Kidney capillary endothelial cell (primary cell): ENCODE results near the gene BMP7.

ENCODE experiments used
- DNase-seq: peaks from one replicate; pipeline ENCODE4 v3.0.0-alpha.2; 2018; ENCODE audit warnings: low spot score

The BMP7 gene

GRCh38 chr20:57190536-57191264, 75.7 kb downstream of the BMP7 start:
- DNase-seq = no peak

GRCh38 chr20:57189713-57190112, 76.7 kb downstream of the BMP7 start:
- DNase-seq = no peak

GRCh38 chr20:57188576-57189079, 77.8 kb downstream of the BMP7 start:
- DNase-seq = no peak

GRCh38 chr20:57188056-57188455, 78.4 kb downstream of the BMP7 start:
- DNase-seq = no peak

- no peak for DNase-seq
These were observed 79.3 kb downstream of the BMP7 start for GRCh38 chr20:57187068-57187634.

DNA sequence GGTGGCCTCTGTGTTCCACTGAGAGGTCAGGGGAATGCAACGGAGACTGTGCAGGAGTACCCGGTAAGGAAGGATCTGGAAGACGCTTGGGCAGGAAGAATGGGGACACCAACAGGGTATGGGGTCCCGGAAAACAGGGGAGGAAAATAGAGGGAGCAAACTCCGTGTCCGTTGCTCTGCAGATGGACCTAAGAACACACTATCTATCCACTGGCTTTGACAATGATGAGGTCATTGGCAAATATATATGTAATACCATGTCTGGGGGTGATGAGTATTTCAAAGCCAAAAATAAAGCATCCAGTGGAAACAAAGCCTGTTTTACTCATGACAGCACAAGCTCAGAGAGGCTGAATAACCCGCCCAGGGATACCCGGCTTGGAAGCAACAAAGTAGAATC, 80.2 kb downstream of the BMP7 start:
- no peak for DNase-seq

GRCh38 chr20:57185188-57185743, 81.2 kb downstream of the BMP7 start:
- DNase-seq = no peak

GRCh38 chr20:57183457-57184009, 82.9 kb downstream of the BMP7 start:
- DNase-seq = no peak

GRCh38 chr20:57181639-57182038, 84.8 kb downstream of the BMP7 start:
- DNase-seq = no peak

DNA sequence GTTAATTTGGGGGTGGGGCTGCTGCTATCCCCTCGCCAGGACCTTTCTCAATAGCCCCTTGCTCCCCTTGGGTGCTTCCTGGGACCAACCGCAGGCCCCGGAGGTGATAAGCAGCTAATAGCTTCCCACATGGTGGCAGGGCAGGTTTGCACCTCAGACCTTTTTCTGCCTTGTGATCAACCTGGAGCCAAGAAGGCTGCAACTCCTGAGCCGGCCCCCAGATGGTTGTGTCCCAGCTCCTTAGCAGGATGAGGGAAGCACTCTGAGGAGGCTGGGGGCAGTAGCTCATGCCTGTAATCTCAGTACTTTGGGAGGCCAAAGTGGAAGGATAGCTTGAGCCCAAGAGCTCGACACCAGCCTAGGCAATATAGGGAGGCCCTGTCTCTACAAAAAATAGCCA, 85.5 kb downstream of the BMP7 start:
- no peak for DNase-seq

DNA sequence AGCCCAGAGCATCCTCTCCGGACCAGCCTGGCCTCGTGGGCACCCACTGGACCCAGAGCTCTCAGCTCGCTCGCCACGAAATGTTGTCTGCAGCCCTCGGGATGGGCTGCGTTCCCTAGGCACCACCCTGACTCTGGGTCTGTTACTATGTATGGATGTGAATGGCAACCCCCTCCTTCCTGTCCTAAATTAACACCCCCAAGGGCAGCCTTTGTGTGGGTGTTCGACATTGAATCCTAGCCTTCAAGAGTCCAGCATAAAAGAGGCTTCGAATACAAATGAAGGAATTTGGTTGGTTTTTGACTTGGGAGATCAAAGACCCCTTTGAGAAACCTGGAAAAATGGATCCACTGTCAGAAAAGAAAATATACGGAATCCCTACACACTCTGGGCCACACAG, 86.1 kb downstream of the BMP7 start:
- no peak for DNase-seq

DNA sequence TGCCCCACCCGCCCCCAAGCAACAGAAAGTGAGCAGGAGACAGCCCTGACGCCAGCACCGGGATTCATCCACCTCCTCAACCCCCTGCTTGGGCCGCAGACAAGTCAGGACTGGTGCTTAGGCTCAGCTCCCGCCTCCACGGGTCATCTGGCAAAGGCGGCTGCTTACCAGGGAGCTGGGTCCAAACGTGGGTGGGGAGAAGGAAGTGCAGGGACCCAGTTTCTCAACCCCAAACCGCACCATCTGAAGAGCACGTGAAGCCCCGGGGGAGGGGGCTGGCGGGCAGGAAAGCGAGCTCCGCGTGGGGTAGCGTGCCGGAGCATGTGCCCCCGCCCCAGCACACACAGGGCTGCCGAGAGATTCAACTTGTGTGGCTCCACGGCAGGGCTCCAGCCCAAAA, 87.2 kb downstream of the BMP7 start:
- DNase-seq = no peak

DNA sequence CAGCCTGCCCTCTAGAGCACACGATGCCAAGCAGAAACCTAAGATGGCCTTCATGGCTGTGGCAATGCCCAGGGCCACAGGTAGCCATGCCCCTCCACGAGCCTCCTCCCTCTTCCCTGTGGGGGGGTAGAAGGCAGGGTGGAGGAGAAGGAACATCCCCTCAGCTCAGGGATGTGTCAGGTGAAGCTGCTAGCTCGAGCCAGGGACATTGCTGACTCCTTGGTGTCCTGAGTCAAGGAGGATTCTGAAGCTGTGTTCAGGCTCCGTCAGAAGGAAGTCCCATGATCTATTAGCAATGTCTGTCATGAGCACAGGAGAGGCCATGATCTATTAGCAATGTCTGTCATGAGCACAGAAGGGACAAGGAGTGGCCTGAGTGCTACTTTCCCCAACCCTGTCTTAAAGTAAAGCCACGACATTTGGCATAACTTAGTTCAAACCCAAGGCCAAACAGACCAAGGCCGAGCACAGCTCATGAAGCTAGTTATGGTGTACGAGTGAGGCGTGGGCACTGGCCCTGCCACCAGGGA, 87.8 kb downstream of the BMP7 start:
- no peak for DNase-seq

DNA sequence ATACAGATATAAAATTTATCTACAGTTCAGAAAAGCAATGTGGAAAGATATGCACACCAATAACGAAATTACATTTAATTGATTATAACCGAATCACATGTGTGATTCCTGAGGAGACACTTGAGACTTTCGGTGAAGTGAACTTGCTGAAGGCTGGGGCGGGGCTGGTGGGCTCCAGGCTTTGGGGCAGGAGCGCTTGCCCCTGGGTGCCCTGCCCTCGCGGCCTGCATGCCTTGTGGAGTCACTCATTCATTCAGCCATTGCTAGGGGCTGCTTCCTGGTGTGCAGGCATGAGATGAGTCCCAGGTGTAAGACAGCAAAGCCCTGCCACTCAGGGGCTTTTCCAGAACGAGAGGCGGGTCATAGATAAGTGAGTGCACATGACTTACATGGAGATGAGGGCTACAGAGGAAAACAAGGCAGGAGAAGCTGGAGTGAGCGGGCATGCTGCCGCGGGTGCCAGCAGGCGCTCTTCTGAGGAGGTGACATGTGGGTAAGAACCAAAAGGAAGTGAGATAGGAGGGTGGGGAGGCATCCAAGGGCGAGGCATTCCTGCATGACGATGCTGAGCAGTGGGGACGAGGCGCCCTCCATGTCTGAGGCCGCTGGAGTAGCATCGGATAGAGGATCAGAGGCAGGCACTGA, 88.7 kb downstream of the BMP7 start:
- no peak for DNase-seq

GRCh38 chr20:57176842-57177241, 89.6 kb downstream of the BMP7 start:
- no peak for DNase-seq

- no peak for DNase-seq
These were observed 90.9 kb downstream of the BMP7 start for GRCh38 chr20:57175397-57176010.

DNA sequence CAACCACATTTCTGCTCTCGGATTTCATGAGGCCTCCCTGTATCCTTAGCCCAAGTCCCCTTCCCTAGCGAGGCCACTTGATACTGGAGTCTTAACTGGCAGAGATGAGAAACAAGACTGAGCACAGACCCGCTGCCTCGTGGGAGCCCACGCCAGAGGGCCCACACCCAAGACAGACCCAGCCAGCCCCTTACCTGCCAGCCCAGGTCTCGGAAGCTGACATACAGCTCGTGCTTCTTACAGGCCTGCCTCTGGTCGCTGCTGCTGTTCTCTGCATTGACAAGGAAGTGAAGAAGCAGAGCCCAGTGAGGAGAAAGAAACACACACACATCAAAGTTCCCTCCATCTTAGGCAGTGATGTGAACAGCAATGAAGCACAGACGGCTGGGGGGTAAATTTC, 91.7 kb downstream of the BMP7 start:
- no peak for DNase-seq

DNA sequence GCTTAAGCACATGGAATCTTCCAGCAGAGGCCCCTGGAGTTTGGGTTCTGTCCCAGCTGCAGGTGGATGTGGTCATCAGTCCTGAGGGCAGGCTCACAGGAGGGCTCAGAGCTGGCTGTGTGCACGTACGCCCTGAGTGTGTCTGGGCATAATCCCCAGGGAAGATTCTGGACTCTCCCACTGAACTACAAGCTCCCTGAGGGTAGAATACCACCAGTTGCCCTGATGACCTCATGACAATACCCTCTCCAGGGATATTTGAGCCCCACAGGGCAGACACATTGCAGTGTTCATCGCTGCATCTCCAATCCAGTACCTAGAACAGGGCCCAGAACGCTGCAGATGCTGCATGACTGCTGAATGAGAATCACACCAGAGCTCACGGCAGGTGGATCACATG, 92.5 kb downstream of the BMP7 start:
- DNase-seq = no peak

- DNase-seq = no peak
These were observed 93.4 kb downstream of the BMP7 start for GRCh38 chr20:57173041-57173440.

GRCh38 chr20:57170343-57170742, 96.1 kb downstream of the BMP7 start:
- no peak for DNase-seq

DNA sequence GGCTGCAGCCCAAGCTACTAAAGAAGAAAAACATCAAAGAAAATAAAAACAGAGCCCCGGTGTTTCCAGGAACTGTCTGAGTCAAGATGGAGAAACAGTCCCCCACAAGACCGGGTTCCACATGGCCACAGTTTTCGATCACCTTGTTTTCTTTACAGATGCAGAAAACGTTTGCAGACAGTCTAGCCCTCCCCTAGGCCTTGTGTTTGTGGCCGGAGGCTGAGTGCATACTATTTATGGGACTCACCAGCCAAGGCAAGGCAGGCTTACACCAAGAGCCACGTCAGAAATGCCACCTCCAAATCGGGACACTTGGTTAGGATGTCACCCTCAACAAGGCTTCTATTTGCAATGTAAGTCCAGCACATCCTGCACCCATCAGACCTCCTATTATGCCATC, 97.3 kb downstream of the BMP7 start:
- no peak for DNase-seq
